PC-3 (cell line): ENCODE measurements around the gene SSC5D. TPM values are rescaled to one million over a fixed set of nuclear protein-coding genes. Genes with fewer than 3 reads are reported as not detected.
A peak's percentile ranks its signal among the peaks of the same experiment; 100 is the strongest.

Source experiments
- ATAC-seq: fragments of 200-7000 bp; cut with Tn5 transposase; 2 replicates; pipeline ENCODE4 v1.9.1; 2020; ENCODE audit warnings: mild to moderate bottlenecking, moderate library complexity
- BruUV-seq: library from RNA; stranded (reverse); fragments of 400-500 nt; replicated peaks from 2 replicates; lab custom pipeline; 2021; lab: Mats Ljungman, UMichigan
- CTCF ChIA-PET: fragments of 300-600 bp; sonication (Branson Sonifier 250); formaldehyde crosslinking; loops from one replicate; lab custom pipeline; 2022; ENCODE audit warnings: antibody characterized with exemption; lab: Charles Lee
- POLR2A ChIA-PET: fragments of 300-600 bp; sonication (Branson Sonifier 250); formaldehyde crosslinking; loops from one replicate; lab custom pipeline; 2022; ENCODE audit warnings: antibody characterized with exemption; ENCODE audit not compliant: unreplicated experiment; lab: Charles Lee
- DNase-seq: peaks from one replicate; pipeline ENCODE4 v3.0.0-alpha.2; 2015
- H2AFZ ChIP-seq: fragments of 300-600 bp; sonication (generic); 2 replicates; pipeline ENCODE4 v1.6.0; 2016; ENCODE audit warnings: antibody characterized with exemption, low read length
- H3F3A ChIP-seq: fragments of 300-600 bp; sonication (generic); one replicate; pipeline ENCODE4 v1.6.0; 2017; ENCODE audit warnings: antibody characterized with exemption, low read length, control low read depth, mild to moderate bottlenecking; ENCODE audit not compliant: unreplicated experiment
- H3K27ac ChIP-seq: fragments of 300-600 bp; sonication (generic); 2 replicates; pipeline ENCODE4 v1.5.1; 2016; ENCODE audit warnings: mild to moderate bottlenecking, low read length
- H3K27me3 ChIP-seq: fragments of 300-600 bp; sonication (generic); 2 replicates; pipeline ENCODE4 v1.6.1; 2016; ENCODE audit warnings: low read length, mixed read lengths
- H3K36me3 ChIP-seq: fragments of 300-600 bp; sonication (generic); 2 replicates; pipeline ENCODE4 v1.6.1; 2016; ENCODE audit warnings: low read depth, mixed run types, low read length, mixed read lengths
- H3K4me1 ChIP-seq: fragments of 300-600 bp; sonication (generic); 2 replicates; pipeline ENCODE4 v1.5.1; 2016; ENCODE audit warnings: low read length; ENCODE audit not compliant: insufficient read depth
- H3K4me2 ChIP-seq: fragments of 300-600 bp; sonication (generic); 2 replicates; pipeline ENCODE4 v1.6.0; 2016; ENCODE audit warnings: low read length
- H3K4me3 ChIP-seq: fragments of 300-600 bp; sonication (generic); 2 replicates; pipeline ENCODE4 v1.5.1; 2016; ENCODE audit warnings: mild to moderate bottlenecking, low read length, mixed read lengths
- H3K79me2 ChIP-seq: fragments of 300-600 bp; sonication (generic); 2 replicates; pipeline ENCODE4 v1.6.1; 2017; ENCODE audit warnings: low read length, mixed read lengths
- H3K9ac ChIP-seq: fragments of 300-600 bp; sonication (generic); 2 replicates; pipeline ENCODE4 v1.6.0; 2016; ENCODE audit warnings: mild to moderate bottlenecking, low read length
- H3K9me2 ChIP-seq: fragments of 300-600 bp; sonication (generic); replicated peaks from 2 replicates; pipeline ENCODE4 v1.6.1; 2016; ENCODE audit warnings: mixed run types, low read length, mixed read lengths
- H3K9me3 ChIP-seq: fragments of 300-600 bp; sonication (generic); 2 replicates; pipeline ENCODE4 v1.6.1; 2016; ENCODE audit warnings: low read length, mixed read lengths
- H4K20me1 ChIP-seq: fragments of 300-600 bp; sonication (generic); 2 replicates; pipeline ENCODE4 v1.6.1; 2016; ENCODE audit warnings: low read length, mixed read lengths
- EZH2 ChIP-seq: fragments of 300-600 bp; sonication (generic); IDR thresholded peaks from one replicate; pipeline ENCODE4 v1.6.1; 2017; ENCODE audit warnings: antibody characterized with exemption, mild to moderate bottlenecking, low read length; ENCODE audit not compliant: unreplicated experiment
- EZH2phosphoT487 ChIP-seq: fragments of 300-600 bp; sonication (generic); IDR thresholded peaks from 2 replicates; pipeline ENCODE4 v1.6.1; 2018; ENCODE audit warnings: mild to moderate bottlenecking, antibody characterized with exemption, low read length, borderline replicate concordance
- intact Hi-C: fragments of 100-400 bp; cut with micrococcal nuclease; formaldehyde crosslinking; loops from 2 replicates; pipeline ENCODE4 v1.9.0; 2023
- total RNA-seq: library from RNA; depleted of rRNA; stranded (reverse); fragments of >200 nt; gene quantifications from 2 replicates; pipeline ENCODE4 v1.2.3, GENCODE V29; 2014
- TF ChIP-seq, protein P1 (sequence below): fragments of 300-600 bp; sonication (generic); conservative IDR thresholded peaks from 2 replicates; pipeline ENCODE4 v1.5.1; 2017; ENCODE audit warnings: antibody characterized with exemption, low read depth, mild to moderate bottlenecking, low read length

The SSC5D gene
- total RNA-seq, 1 experiment from 2014 or later: not detected

DNA sequence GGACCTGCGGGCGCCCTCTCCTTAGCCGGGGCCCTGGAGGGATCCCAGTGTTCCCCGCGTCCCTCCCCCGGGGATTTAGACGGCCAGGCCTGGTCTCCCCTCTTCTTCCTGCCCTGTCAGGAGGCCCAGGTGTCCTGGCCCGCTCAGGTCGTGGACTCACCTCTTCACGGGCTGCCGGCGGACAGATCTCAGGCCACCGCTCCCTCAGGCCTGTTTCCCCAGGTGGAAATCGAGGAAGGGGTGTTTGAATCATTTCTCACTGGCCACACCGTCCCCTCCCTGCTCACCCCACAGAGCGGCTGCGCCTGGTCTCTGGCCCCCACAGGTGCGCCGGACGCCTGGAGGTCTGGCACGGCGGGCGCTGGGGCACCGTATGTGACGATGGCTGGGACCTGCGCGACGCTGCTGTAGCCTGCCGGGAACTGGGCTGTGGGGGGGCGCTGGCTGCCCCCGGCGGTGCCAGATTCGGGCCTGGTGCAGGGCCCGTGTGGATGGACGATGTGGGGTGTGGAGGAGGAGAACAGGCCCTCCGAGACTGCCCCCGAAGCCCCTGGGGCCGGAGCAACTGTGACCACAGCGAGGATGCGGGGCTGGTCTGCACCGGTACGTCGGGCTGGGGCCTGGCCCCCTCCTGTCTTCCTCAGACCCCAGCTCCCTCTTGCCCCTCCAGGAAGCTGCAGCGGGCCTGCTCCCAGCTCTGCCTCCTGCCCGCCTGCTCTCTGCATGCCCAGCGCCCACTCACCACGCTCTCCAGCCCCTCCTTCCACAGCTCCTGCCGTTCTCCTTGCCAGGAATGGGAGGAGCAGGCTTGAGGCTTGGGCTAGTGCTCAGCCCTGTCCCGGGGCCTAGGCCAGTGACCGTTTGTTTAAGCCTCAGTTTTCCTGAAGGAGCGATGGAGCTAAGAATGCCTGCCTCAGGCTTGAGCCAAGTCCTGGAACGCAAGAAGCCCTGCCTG lies 2.5 kb downstream of the SSC5D start:
- ChIA-PET CTCF (no interaction called here), POLR2A (no interaction called here)
- ATAC-seq (no peak), DNase-seq (no peak)
- Histone ChIP-seq H3K79me2 (no peaks in the 10 kb centered on the region), H3F3A (peaks cover 3% of the 10 kb centered on the region), H3K36me3 (no peaks in the 10 kb centered on the region), H3K9me2 (no peaks in the 10 kb centered on the region), H3K4me2 (no peak overlapping the region), H2AFZ (no peak overlapping the region), H3K27ac (no peak overlapping the region), H3K4me3 (no peak overlapping the region), H4K20me1 (no peaks in the 10 kb centered on the region), H3K9me3 (no peaks in the 10 kb centered on the region), H3K9ac (no peak overlapping the region), H3K27me3 (no peaks in the 10 kb centered on the region), H3K4me1 (peaks cover 26% of the 10 kb centered on the region)
- TF ChIP-seq EZH2: no peak
- no peak for TF ChIP-seq EZH2phosphoT487
- TF ChIP-seq, protein P1, sequence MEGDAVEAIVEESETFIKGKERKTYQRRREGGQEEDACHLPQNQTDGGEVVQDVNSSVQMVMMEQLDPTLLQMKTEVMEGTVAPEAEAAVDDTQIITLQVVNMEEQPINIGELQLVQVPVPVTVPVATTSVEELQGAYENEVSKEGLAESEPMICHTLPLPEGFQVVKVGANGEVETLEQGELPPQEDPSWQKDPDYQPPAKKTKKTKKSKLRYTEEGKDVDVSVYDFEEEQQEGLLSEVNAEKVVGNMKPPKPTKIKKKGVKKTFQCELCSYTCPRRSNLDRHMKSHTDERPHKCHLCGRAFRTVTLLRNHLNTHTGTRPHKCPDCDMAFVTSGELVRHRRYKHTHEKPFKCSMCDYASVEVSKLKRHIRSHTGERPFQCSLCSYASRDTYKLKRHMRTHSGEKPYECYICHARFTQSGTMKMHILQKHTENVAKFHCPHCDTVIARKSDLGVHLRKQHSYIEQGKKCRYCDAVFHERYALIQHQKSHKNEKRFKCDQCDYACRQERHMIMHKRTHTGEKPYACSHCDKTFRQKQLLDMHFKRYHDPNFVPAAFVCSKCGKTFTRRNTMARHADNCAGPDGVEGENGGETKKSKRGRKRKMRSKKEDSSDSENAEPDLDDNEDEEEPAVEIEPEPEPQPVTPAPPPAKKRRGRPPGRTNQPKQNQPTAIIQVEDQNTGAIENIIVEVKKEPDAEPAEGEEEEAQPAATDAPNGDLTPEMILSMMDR: no peak
- intact Hi-C loops: no loop called here
- BruUV-seq: no TSS peak

DNA sequence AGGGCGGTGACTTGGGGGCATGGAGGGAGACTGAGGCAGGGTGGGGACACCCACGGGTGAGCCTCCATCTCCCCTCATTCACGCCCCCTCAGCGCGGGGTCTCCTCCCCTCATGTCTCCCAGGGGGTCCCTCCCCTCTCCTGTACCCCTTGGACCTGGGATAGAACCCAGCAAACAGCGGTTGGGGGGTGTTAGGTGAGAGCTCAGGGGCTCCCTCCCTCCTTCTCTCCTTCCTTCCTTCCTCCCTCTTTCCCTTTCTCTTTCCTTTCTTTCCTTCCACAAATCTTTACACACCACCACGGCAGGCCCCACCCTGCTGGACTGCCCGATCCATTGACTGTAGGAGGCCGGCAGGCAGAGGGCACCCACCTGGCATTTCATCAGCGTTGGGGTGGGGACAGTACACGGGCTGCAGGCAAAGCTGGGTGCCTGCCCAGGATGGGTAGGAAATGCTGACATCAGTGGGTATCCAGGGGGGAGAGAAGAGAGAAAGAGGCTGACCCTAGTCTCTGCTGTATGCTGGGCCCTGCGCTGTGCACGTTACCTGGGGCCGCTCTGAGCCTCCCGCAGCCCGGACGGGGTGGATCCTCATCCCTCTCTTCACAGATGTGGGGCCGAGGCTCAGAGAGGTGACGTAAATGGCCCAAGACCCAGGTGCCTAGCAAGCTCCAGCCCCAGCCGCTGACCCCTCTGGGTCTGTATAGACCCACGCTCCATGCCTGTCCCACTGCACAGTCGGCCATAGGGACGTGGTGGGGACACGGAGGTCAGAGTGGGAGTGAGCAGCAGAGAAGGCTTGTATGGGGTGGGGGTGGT lies 3.5 kb downstream of the SSC5D start:
- no peaks in the 10 kb centered on the region for H3K36me3 ChIP-seq
- peak; percentile 11 for ATAC-seq
- TF ChIP-seq EZH2 (no peak), EZH2phosphoT487 (no peak)
- TF ChIP-seq, protein P1: no peak
- H3K27ac ChIP-seq: no peak overlapping the region
- peaks cover 3% of the 10 kb centered on the region for H3F3A ChIP-seq
- BruUV-seq: no TSS peak
- CTCF ChIA-PET: interaction anchor here (1.0 kb wide), 1 partner anchor 12 kb away, joined by 3 read pairs; no protein-coding TSS in a partner anchor
- H3K9me3 ChIP-seq: no peaks in the 10 kb centered on the region
- H3K27me3 ChIP-seq: no peaks in the 10 kb centered on the region
- no peaks in the 10 kb centered on the region for H3K79me2 ChIP-seq
- no peaks in the 10 kb centered on the region for H4K20me1 ChIP-seq
- intact Hi-C loops: no loop called here
- no peaks in the 10 kb centered on the region for H3K9me2 ChIP-seq
- H3K4me1 ChIP-seq: peaks cover 17% of the 10 kb centered on the region
- H3K4me3 ChIP-seq: no peak overlapping the region
- H3K4me2 ChIP-seq: no peak overlapping the region
- DNase-seq: no peak
- H3K9ac ChIP-seq: no peak overlapping the region
- no peak overlapping the region for H2AFZ ChIP-seq
- POLR2A ChIA-PET: no interaction called here
